Astrocyte (in vitro differentiated cells and primary cell): ENCODE measurements around the gene PDZD2. TPM values are rescaled to one million over a fixed set of nuclear protein-coding genes. Genes with fewer than 3 reads are reported as not detected.

Experiments used
- DNase-seq: peaks from one replicate; pipeline ENCODE4 v3.0.0-alpha.2; 2010; ENCODE audit warnings: low read depth
- FAIRE-seq: peaks from 2 replicates; lab custom pipeline; 2011; peaks lifted over from hg19 to GRCh38; lab: Jason Lieb, UNC
- H2AFZ ChIP-seq: 2 replicates; pipeline ENCODE4 v1.6.0; 2012; ENCODE audit warnings: low read depth, low read length, inconsistent platforms
- H3K27ac ChIP-seq: 2 replicates; pipeline ENCODE4 v1.5.1; 2011; ENCODE audit warnings: low read depth, low read length, inconsistent platforms
- H3K27me3 ChIP-seq: 2 replicates; pipeline ENCODE4 v1.6.0; 2011; ENCODE audit warnings: low read length, inconsistent platforms; ENCODE audit not compliant: insufficient read depth
- H3K36me3 ChIP-seq: 2 replicates; pipeline ENCODE4 v1.5.1; 2011; ENCODE audit warnings: low read length, inconsistent platforms; ENCODE audit not compliant: insufficient read depth
- H3K4me1 ChIP-seq: 2 replicates; pipeline ENCODE4 v1.5.1; 2011; ENCODE audit warnings: low read length, inconsistent platforms; ENCODE audit not compliant: insufficient read depth
- H3K4me2 ChIP-seq: 2 replicates; pipeline ENCODE4 v1.6.0; 2012; ENCODE audit warnings: low read length, inconsistent platforms
- H3K4me3 ChIP-seq: 2 replicates; pipeline ENCODE4 v1.5.1; 2011; ENCODE audit warnings: low read depth, mild to moderate bottlenecking, low read length, inconsistent platforms; ENCODE audit not compliant: insufficient read depth
- H3K79me2 ChIP-seq: 2 replicates; pipeline ENCODE4 v1.6.0; 2012; ENCODE audit warnings: mild to moderate bottlenecking, low read length, inconsistent platforms; ENCODE audit not compliant: insufficient read depth
- H3K9ac ChIP-seq: 2 replicates; pipeline ENCODE4 v1.6.0; 2012; ENCODE audit warnings: mild to moderate bottlenecking, low read length, inconsistent platforms
- H3K9me3 ChIP-seq: 2 replicates; pipeline ENCODE4 v1.5.1; 2012; ENCODE audit warnings: low read depth, mild to moderate bottlenecking, low read length, inconsistent platforms; ENCODE audit not compliant: insufficient read depth
- H4K20me1 ChIP-seq: 2 replicates; pipeline ENCODE4 v1.6.0; 2012; ENCODE audit warnings: low read length, inconsistent platforms; ENCODE audit not compliant: insufficient read depth
- H3K27ac Mint-ChIP-seq: one replicate; pipeline ENCODE4 v1.8.0; 2021; ENCODE audit warnings: mild to moderate bottlenecking, mixed read lengths; ENCODE audit not compliant: unreplicated experiment
- H3K27me3 Mint-ChIP-seq: one replicate; pipeline ENCODE4 v1.8.0; 2021; ENCODE audit warnings: low read depth, mixed read lengths; ENCODE audit not compliant: unreplicated experiment
- H3K36me3 Mint-ChIP-seq: one replicate; pipeline ENCODE4 v1.8.0; 2021; ENCODE audit warnings: low read depth, mixed read lengths; ENCODE audit not compliant: unreplicated experiment
- H3K4me1 Mint-ChIP-seq: one replicate; pipeline ENCODE4 v1.8.0; 2021; ENCODE audit warnings: low read depth, mixed read lengths; ENCODE audit not compliant: unreplicated experiment
- H3K4me3 Mint-ChIP-seq: one replicate; pipeline ENCODE4 v1.8.0; 2021; ENCODE audit warnings: mild to moderate bottlenecking, moderate library complexity, mixed read lengths; ENCODE audit not compliant: unreplicated experiment
- H3K9me3 Mint-ChIP-seq: one replicate; pipeline ENCODE4 v1.8.0; 2021; ENCODE audit warnings: mild to moderate bottlenecking, mixed read lengths; ENCODE audit not compliant: unreplicated experiment
- EZH2 ChIP-seq: IDR thresholded peaks from 2 replicates; pipeline ENCODE4 v1.6.1; 2012; ENCODE audit warnings: mild to moderate bottlenecking, low read length, inconsistent platforms; ENCODE audit not compliant: insufficient read depth
- total RNA-seq: library from RNA; stranded (reverse); gene quantifications from 2 replicates; pipeline ENCODE4 v1.2.1, GENCODE V29; 2021
- TF ChIP-seq, protein P1 (sequence below): IDR thresholded peaks from 2 replicates; pipeline ENCODE4 v1.5.1; 2011; ENCODE audit warnings: low read depth, mild to moderate bottlenecking, inconsistent platforms, low read length, moderate library complexity; ENCODE audit not compliant: insufficient read depth

PDZD2 gene
- total RNA-seq, 1 donor from 2014 or later = 10.3 TPM

DNA sequence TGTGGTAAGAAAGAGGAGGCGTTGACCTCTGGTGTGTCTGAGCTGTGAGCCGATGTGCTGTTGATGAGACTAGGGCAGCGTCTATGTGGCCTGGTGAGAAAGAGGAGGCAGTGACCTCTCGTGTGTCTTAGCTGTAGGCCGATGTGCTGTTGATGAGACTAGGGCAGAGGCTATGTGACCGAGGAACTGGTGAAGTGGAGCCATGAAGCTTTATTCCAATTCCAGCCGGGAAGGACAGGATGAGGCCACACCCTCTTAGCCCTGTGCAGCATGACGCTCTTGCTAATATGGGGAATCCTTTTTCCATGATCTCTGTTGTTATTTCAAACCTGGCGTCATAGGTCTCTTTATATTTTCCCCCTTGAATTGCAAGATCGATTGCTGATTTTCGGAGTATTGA lies 362.8 kb downstream of the PDZD2 start:
- Mint-ChIP-seq H3K4me1 (no peaks in the 10 kb centered on the region), H3K36me3 (peaks cover 13% of the 10 kb centered on the region), H3K9me3 (no peaks in the 10 kb centered on the region), H3K27ac (no peak overlapping the region), H3K4me3 (no peak overlapping the region), H3K27me3 (no peaks in the 10 kb centered on the region)
- TF ChIP-seq, protein P1, sequence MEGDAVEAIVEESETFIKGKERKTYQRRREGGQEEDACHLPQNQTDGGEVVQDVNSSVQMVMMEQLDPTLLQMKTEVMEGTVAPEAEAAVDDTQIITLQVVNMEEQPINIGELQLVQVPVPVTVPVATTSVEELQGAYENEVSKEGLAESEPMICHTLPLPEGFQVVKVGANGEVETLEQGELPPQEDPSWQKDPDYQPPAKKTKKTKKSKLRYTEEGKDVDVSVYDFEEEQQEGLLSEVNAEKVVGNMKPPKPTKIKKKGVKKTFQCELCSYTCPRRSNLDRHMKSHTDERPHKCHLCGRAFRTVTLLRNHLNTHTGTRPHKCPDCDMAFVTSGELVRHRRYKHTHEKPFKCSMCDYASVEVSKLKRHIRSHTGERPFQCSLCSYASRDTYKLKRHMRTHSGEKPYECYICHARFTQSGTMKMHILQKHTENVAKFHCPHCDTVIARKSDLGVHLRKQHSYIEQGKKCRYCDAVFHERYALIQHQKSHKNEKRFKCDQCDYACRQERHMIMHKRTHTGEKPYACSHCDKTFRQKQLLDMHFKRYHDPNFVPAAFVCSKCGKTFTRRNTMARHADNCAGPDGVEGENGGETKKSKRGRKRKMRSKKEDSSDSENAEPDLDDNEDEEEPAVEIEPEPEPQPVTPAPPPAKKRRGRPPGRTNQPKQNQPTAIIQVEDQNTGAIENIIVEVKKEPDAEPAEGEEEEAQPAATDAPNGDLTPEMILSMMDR = no peak
- TF ChIP-seq EZH2 = no peak
- Histone ChIP-seq H3K27me3 (no peaks in the 10 kb centered on the region), H3K4me3 (no peak overlapping the region), H3K9me3 (no peaks in the 10 kb centered on the region), H3K9ac (no peak overlapping the region), H2AFZ (no peak overlapping the region), H3K4me2 (no peak overlapping the region), H3K36me3 (no peaks in the 10 kb centered on the region), H3K27ac (no peak overlapping the region), H3K4me1 (no peaks in the 10 kb centered on the region), H4K20me1 (no peaks in the 10 kb centered on the region), H3K79me2 (no peaks in the 10 kb centered on the region)
- DNase-seq (no peak), FAIRE-seq (no peak)

GRCh38 chr5:32002755-32003154 lies 363.8 kb downstream of the PDZD2 start:
- Histone ChIP-seq H4K20me1 (no peaks in the 10 kb centered on the region), H3K9ac (no peak overlapping the region), H3K36me3 (no peaks in the 10 kb centered on the region), H3K27me3 (no peaks in the 10 kb centered on the region), H3K4me1 (no peaks in the 10 kb centered on the region), H3K27ac (no peak overlapping the region), H3K79me2 (no peaks in the 10 kb centered on the region), H3K9me3 (no peaks in the 10 kb centered on the region), H3K4me2 (no peak overlapping the region), H2AFZ (no peak overlapping the region), H3K4me3 (no peak overlapping the region)
- DNase-seq = no peak
- H3K4me3 Mint-ChIP-seq = no peak overlapping the region
- H3K9me3 Mint-ChIP-seq = no peaks in the 10 kb centered on the region
- no peaks in the 10 kb centered on the region for H3K27me3 Mint-ChIP-seq
- H3K4me1 Mint-ChIP-seq = no peaks in the 10 kb centered on the region
- no peak overlapping the region for H3K27ac Mint-ChIP-seq
- H3K36me3 Mint-ChIP-seq = peaks cover 12% of the 10 kb centered on the region
- FAIRE-seq = no peak
- TF ChIP-seq, protein P1 = no peak
- no peak for TF ChIP-seq EZH2

DNA sequence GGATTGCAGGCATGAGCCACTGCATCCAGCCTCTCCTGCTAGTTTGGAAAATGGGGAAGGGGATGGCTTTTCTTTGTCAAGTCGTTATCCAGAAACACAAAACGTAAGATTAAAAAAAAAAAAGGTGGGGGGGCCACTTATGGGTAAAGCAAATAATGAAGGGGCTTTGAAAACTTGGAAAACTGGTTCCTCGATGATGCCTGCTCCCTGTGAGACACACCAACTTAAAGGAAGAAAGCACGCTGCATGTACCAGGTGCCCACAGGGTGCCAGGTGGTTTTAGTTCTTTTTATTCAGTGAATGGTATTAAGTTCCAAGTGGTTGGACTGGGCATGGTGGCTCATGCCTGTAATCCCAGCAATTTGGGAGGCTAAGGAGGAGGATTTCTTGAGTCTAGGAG lies 365.1 kb downstream of the PDZD2 start:
- Mint-ChIP-seq H3K9me3 (no peaks in the 10 kb centered on the region), H3K4me3 (no peak overlapping the region), H3K27ac (no peak overlapping the region)

More for the DNA sequence above, 365.1 kb downstream of the PDZD2 start:
- Histone ChIP-seq H3K4me2 (no peak overlapping the region), H3K27me3 (no peaks in the 10 kb centered on the region), H3K4me3 (no peak overlapping the region), H2AFZ (no peak overlapping the region), H4K20me1 (no peaks in the 10 kb centered on the region), H3K36me3 (no peaks in the 10 kb centered on the region), H3K9ac (no peak overlapping the region), H3K27ac (no peak overlapping the region), H3K9me3 (no peaks in the 10 kb centered on the region), H3K79me2 (no peaks in the 10 kb centered on the region), H3K4me1 (no peaks in the 10 kb centered on the region)
- Mint-ChIP-seq H3K4me1 (no peaks in the 10 kb centered on the region), H3K36me3 (peaks cover 12% of the 10 kb centered on the region), H3K27me3 (no peaks in the 10 kb centered on the region)
- FAIRE-seq (no peak), DNase-seq (no peak)
- TF ChIP-seq, protein P1 = no peak
- no peak for TF ChIP-seq EZH2
